Neural progenitor cell (in vitro differentiated cells): Measurements from ENCODE around the gene PLEKHA1.

Experiments
- EZH2 ChIP-seq: fragments of 200-600 bp; sonication (generic); IDR thresholded peaks from 2 replicates; pipeline ENCODE4 v1.6.1; 2017; ENCODE audit warnings: antibody characterized with exemption, mild to moderate bottlenecking, moderate library complexity
- EZH2phosphoT487 ChIP-seq: fragments of 200-600 bp; sonication (generic); IDR thresholded peaks from 2 replicates; pipeline ENCODE4 v1.6.1; 2017; ENCODE audit warnings: antibody characterized with exemption

DNA sequence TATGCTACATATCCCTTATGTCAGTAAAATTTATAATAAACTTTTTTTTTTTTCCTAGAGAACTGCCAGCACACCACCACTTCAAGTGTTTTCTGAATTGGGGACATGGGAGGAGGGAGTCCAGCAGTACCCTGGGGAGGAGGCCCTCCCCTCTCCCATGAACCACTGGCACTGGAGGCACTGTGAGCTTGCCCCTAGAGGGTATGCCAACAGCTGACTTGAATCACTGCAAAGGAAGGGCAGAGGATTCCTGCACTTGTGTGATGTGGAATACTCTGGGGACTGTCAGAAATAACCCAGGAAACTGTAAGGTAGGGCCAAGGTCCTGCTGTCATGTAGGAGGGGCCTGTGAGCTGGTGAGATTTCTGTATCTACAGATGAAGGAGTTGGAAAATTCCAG is 71.4 kb downstream of the PLEKHA1 start:
- TF ChIP-seq EZH2phosphoT487 (no peak), EZH2 (no peak)
